ENCODE results near the gene CYP27B1. TPM values are rescaled to one million over a fixed set of nuclear protein-coding genes. Genes with fewer than 3 reads are reported as not detected.

The CYP27B1 gene
- total and polyA plus RNA-seq, 4 donors = 0.05 to 1.6 (median 0.17) TPM

- Histone ChIP-seq H3K4me3 (ENCODE audit: low read depth in 1 of 3, low read length in 3 of 3) (no peak overlapping the region), H3K27me3 (ENCODE audit: control insufficient read depth in 4 of 4, insufficient read depth in 4 of 4, low read length in 3 of 4) (peaks cover 0 to 3% (median under 1%) of the 10 kb centered on the region in 4 donors), H3K9ac (ENCODE audit: low read depth in 1 of 2, low read length in 2 of 2) (no peak overlapping the region), H3K36me3 (ENCODE audit: control insufficient read depth in 4 of 4, insufficient read depth in 3 of 4, low read depth in 1 of 4, low read length in 3 of 4) (peaks cover 8 to 19% (median 14%) of the 10 kb centered on the region in 4 donors), H3K27ac (ENCODE audit: low read depth in 1 of 2, low read length in 2 of 2) (no peak overlapping the region), H3K4me1 (ENCODE audit: control insufficient read depth in 4 of 4, insufficient read depth in 4 of 4, low read length in 3 of 4) (peaks cover 11 to 26% (median 22%) of the 10 kb centered on the region in 4 donors), H3K9me3 (ENCODE audit: control insufficient read depth in 4 of 4, low read length in 3 of 4) (no peaks in the 10 kb centered on the region)
- DNase-seq (ENCODE audit: low spot score) = no peak
- 92% methylated on average over 4 of the region's 4 CpGs for WGBS
- TF ChIP-seq RAD21 (IDR thresholded peaks at IDR 0.05) = no peak
- no peak for TF ChIP-seq FOXA2 (IDR thresholded peaks at IDR 0.05)
Measured at GRCh38 chr12:57770734-57771133, 3.9 kb upstream of the CYP27B1 start.

GRCh38 chr12:57769594-57769993, 2.7 kb upstream of the CYP27B1 start:
- TF ChIP-seq ATF3 (IDR thresholded peaks at IDR 0.05) = no peak
- Histone ChIP-seq H3K27ac (ENCODE audit: low read depth in 1 of 2, low read length in 2 of 2) (no peak overlapping the region), H3K9me3 (ENCODE audit: control insufficient read depth in 4 of 4, low read length in 3 of 4) (no peaks in the 10 kb centered on the region), H3K36me3 (ENCODE audit: control insufficient read depth in 4 of 4, insufficient read depth in 3 of 4, low read depth in 1 of 4, low read length in 3 of 4) (peaks cover 8 to 19% (median 14%) of the 10 kb centered on the region in 4 donors), H3K4me3 (ENCODE audit: low read depth in 1 of 3, low read length in 3 of 3) (no peak overlapping the region), H3K4me1 (ENCODE audit: control insufficient read depth in 4 of 4, insufficient read depth in 4 of 4, low read length in 3 of 4) (peaks cover 11 to 37% (median 31%) of the 10 kb centered on the region in 4 donors), H3K9ac (ENCODE audit: low read depth in 1 of 2, low read length in 2 of 2) (no peak overlapping the region), H3K27me3 (ENCODE audit: control insufficient read depth in 4 of 4, insufficient read depth in 4 of 4, low read length in 3 of 4) (peaks cover 0 to 7% (median 4%) of the 10 kb centered on the region in 4 donors)
- DNase-seq (ENCODE audit: low spot score) = no peak
- 98% methylated on average over 11 of the region's 11 CpGs for WGBS

GRCh38 chr12:57767876-57768275, 998 bp upstream of the CYP27B1 start:
- Histone ChIP-seq H3K9ac (ENCODE audit: low read depth in 1 of 2, low read length in 2 of 2) (no peak overlapping the region), H3K4me3 (ENCODE audit: low read depth in 1 of 3, low read length in 3 of 3) (no peak overlapping the region), H3K36me3 (ENCODE audit: control insufficient read depth in 4 of 4, insufficient read depth in 3 of 4, low read depth in 1 of 4, low read length in 3 of 4) (peaks cover 8 to 19% (median 14%) of the 10 kb centered on the region in 4 donors), H3K9me3 (ENCODE audit: control insufficient read depth in 4 of 4, low read length in 3 of 4) (no peaks in the 10 kb centered on the region), H3K27ac (ENCODE audit: low read depth in 1 of 2, low read length in 2 of 2) (no peak overlapping the region), H3K27me3 (ENCODE audit: control insufficient read depth in 4 of 4, insufficient read depth in 4 of 4, low read length in 3 of 4) (peaks cover 0 to 14% (median 6%) of the 10 kb centered on the region in 4 donors), H3K4me1 (ENCODE audit: control insufficient read depth in 4 of 4, insufficient read depth in 4 of 4, low read length in 3 of 4) (peaks cover 11 to 36% (median 29%) of the 10 kb centered on the region in 4 donors)
- no peak for DNase-seq (ENCODE audit: low spot score)
- 96% methylated on average over 3 of the region's 3 CpGs for WGBS
- TF ChIP-seq YY1 (IDR thresholded peaks at IDR 0.05) = no peak
- no peak for TF ChIP-seq ATF3 (IDR thresholded peaks at IDR 0.05)
- no peak for TF ChIP-seq HNF4G (IDR thresholded peaks at IDR 0.05)
- TF ChIP-seq RXRA (IDR thresholded peaks at IDR 0.05) = no peak
- TF ChIP-seq FOXA1 (IDR thresholded peaks at IDR 0.05) = no peak
- no peak for TF ChIP-seq NR2F2 (IDR thresholded peaks at IDR 0.05)

- TF ChIP-seq RAD21 (IDR thresholded peaks at IDR 0.05) = no peak
- no peak for TF ChIP-seq ZBTB33 (IDR thresholded peaks at IDR 0.05)
- no peak for TF ChIP-seq EGR1 (IDR thresholded peaks at IDR 0.05; ENCODE audit: low read depth in 2 of 2)
- TF ChIP-seq JUND (IDR thresholded peaks at IDR 0.05) = no peak
- TF ChIP-seq FOXA1 (IDR thresholded peaks at IDR 0.05) = no peak
- no peak for TF ChIP-seq NR2F2 (IDR thresholded peaks at IDR 0.05)
- Histone ChIP-seq H3K27me3 (ENCODE audit: control insufficient read depth in 4 of 4, insufficient read depth in 4 of 4, low read length in 3 of 4) (peaks cover 0 to 14% (median 6%) of the 10 kb centered on the region in 4 donors), H3K4me3 (ENCODE audit: low read depth in 1 of 3, low read length in 3 of 3) (no peak overlapping the region), H3K27ac (ENCODE audit: low read depth in 1 of 2, low read length in 2 of 2) (no peak overlapping the region), H3K9me3 (ENCODE audit: control insufficient read depth in 4 of 4, low read length in 3 of 4) (no peaks in the 10 kb centered on the region), H3K36me3 (ENCODE audit: control insufficient read depth in 4 of 4, insufficient read depth in 3 of 4, low read depth in 1 of 4, low read length in 3 of 4) (peaks cover 8 to 19% (median 14%) of the 10 kb centered on the region in 4 donors), H3K4me1 (ENCODE audit: control insufficient read depth in 4 of 4, insufficient read depth in 4 of 4, low read length in 3 of 4) (peaks cover 11 to 34% (median 28%) of the 10 kb centered on the region in 4 donors), H3K9ac (ENCODE audit: low read depth in 1 of 2, low read length in 2 of 2) (no peak overlapping the region)
- DNase-seq (ENCODE audit: low spot score) = no peak
Measured at GRCh38 chr12:57767305-57767698, 424 bp upstream of the CYP27B1 start.

All from liver (tissue), 9 donors.